ENCODE measurements around the gene MRGPRD.

MRGPRD gene

GRCh38 chr11:68933605-68934320 is 47.0 kb downstream of the MRGPRD start:
- no peak for TF ChIP-seq CTCF (IDR thresholded peaks at IDR 0.05; ENCODE audit: borderline replicate concordance, insufficient read depth, low read depth, low read length)
- H3K4me3 ChIP-seq (ENCODE audit: low read depth, low read length): no peak overlapping the region

GRCh38 chr11:68932933-68933577 is 47.7 kb downstream of the MRGPRD start:
- TF ChIP-seq CTCF (IDR thresholded peaks at IDR 0.05; ENCODE audit: borderline replicate concordance, insufficient read depth, low read depth, low read length): no peak

GRCh38 chr11:68932358-68932757 is 48.4 kb downstream of the MRGPRD start:
- no peak for TF ChIP-seq CTCF (IDR thresholded peaks at IDR 0.05; ENCODE audit: borderline replicate concordance, insufficient read depth, low read depth, low read length)
- no peak overlapping the region for H3K4me3 ChIP-seq (ENCODE audit: low read depth, low read length)

More at GRCh38 chr11:68932933-68933577, 47.7 kb downstream of the MRGPRD start:
- H3K4me3 ChIP-seq (ENCODE audit: low read depth, low read length): no peak overlapping the region

- no peak overlapping the region for H3K4me3 ChIP-seq (ENCODE audit: low read depth, low read length)
- TF ChIP-seq CTCF (IDR thresholded peaks at IDR 0.05; ENCODE audit: borderline replicate concordance, insufficient read depth, low read depth, low read length): no peak
Measured at GRCh38 chr11:68931911-68932310, 48.9 kb downstream of the MRGPRD start.

GRCh38 chr11:68930991-68931855 is 49.6 kb downstream of the MRGPRD start:
- no peak overlapping the region for H3K4me3 ChIP-seq (ENCODE audit: low read depth, low read length)
- TF ChIP-seq CTCF (IDR thresholded peaks at IDR 0.05; ENCODE audit: borderline replicate concordance, insufficient read depth, low read depth, low read length): no peak
